Liver (tissue), 9 donors: ENCODE results near the gene SEL1L. TPM values are rescaled to one million over a fixed set of nuclear protein-coding genes. Genes with fewer than 3 reads are reported as not detected.

ENCODE experiments used
- DNase-seq: peaks from one replicate; pipeline ENCODE4 v3.0.0-alpha.2; 2017; ENCODE audit warnings: low spot score
- H3K27ac ChIP-seq, 2 donors: one replicate each; pipeline ENCODE4 v1.7.0; 2013; ENCODE audit warnings: inconsistent platforms in 2 of 2, low read length in 2 of 2, control low read depth in 1 of 2, low read depth in 1 of 2, mild to moderate bottlenecking in 1 of 2
- H3K27me3 ChIP-seq, 4 donors: one replicate each; pipeline versions ENCODE4 v1.6.1 to v1.7.0; 2013; ENCODE audit warnings: low read length in 3 of 4, inconsistent platforms in 1 of 4, mild to moderate bottlenecking in 1 of 4, moderate library complexity in 1 of 4; ENCODE audit not compliant: control insufficient read depth in 4 of 4, insufficient read depth in 4 of 4
- H3K36me3 ChIP-seq, 4 donors: one replicate each; pipeline versions ENCODE4 v1.6.1 to v1.7.0; 2013; ENCODE audit warnings: low read length in 3 of 4, mild to moderate bottlenecking in 3 of 4, low read depth in 1 of 4, moderate library complexity in 1 of 4; ENCODE audit not compliant: control insufficient read depth in 4 of 4, insufficient read depth in 3 of 4
- H3K4me1 ChIP-seq, 4 donors: one replicate each; pipeline versions ENCODE4 v1.6.1 to v1.7.0; 2013; ENCODE audit warnings: low read length in 3 of 4, mild to moderate bottlenecking in 3 of 4, moderate library complexity in 1 of 4; ENCODE audit not compliant: control insufficient read depth in 4 of 4, insufficient read depth in 4 of 4
- H3K4me3 ChIP-seq, 3 donors: one replicate each; pipeline versions ENCODE4 v1.6.1 to v1.7.0; 2013; ENCODE audit warnings: low read length in 3 of 3, control low read depth in 1 of 3, low read depth in 1 of 3, mild to moderate bottlenecking in 1 of 3
- H3K9ac ChIP-seq, 2 donors: one replicate each; pipeline ENCODE4 v1.7.0; 2013; ENCODE audit warnings: low read length in 2 of 2, mild to moderate bottlenecking in 2 of 2, moderate library complexity in 2 of 2, control low read depth in 1 of 2, low read depth in 1 of 2
- H3K9me3 ChIP-seq, 4 donors: one replicate each; pipeline versions ENCODE4 v1.6.1 to v1.7.0; 2013; ENCODE audit warnings: low read length in 3 of 4; ENCODE audit not compliant: control insufficient read depth in 4 of 4
- EGR1 ChIP-seq, 2 donors: IDR thresholded peaks; 2 replicates each; pipeline ENCODE4 v1.6.1; 2016 to 2018; ENCODE audit warnings: antibody characterized with exemption in 2 of 2, low read depth in 2 of 2
- FOXA2 ChIP-seq: IDR thresholded peaks from 2 replicates; pipeline ENCODE4 v1.6.1; 2016; ENCODE audit warnings: antibody characterized with exemption
- GABPA ChIP-seq, 2 donors: IDR thresholded peaks in 1 of 2; conservative IDR thresholded peaks in 1 of 2; 2 replicates each; pipeline ENCODE4 v1.6.1; 2016; ENCODE audit warnings: antibody characterized with exemption in 2 of 2, mild to moderate bottlenecking in 1 of 2, moderate library complexity in 1 of 2
- HNF4A ChIP-seq, 2 donors: conservative IDR thresholded peaks; 2 replicates each; pipeline ENCODE4 v1.6.1; 2016; ENCODE audit warnings: antibody characterized with exemption in 2 of 2, mild to moderate bottlenecking in 2 of 2
- HNF4G ChIP-seq: IDR thresholded peaks from 2 replicates; pipeline ENCODE4 v1.6.1; 2016; ENCODE audit warnings: antibody characterized with exemption
- JUND ChIP-seq, 2 donors: IDR thresholded peaks; 2 replicates each; pipeline ENCODE4 v1.6.1; 2016; ENCODE audit warnings: antibody characterized with exemption in 2 of 2
- NR2F2 ChIP-seq: IDR thresholded peaks from 2 replicates; pipeline ENCODE4 v1.6.1; 2016; ENCODE audit warnings: antibody characterized with exemption
- RAD21 ChIP-seq, 2 donors: IDR thresholded peaks; 2 replicates each; pipeline ENCODE4 v1.6.1; 2016; ENCODE audit warnings: antibody characterized with exemption in 2 of 2, mild to moderate bottlenecking in 2 of 2
- REST ChIP-seq: IDR thresholded peaks from 2 replicates; pipeline ENCODE4 v1.6.1; 2016; ENCODE audit warnings: antibody characterized with exemption, mild to moderate bottlenecking
- RXRA ChIP-seq, 2 donors: IDR thresholded peaks; 2 replicates each; pipeline ENCODE4 v1.6.1; 2017 to 2018; ENCODE audit warnings: antibody characterized with exemption in 2 of 2, mild to moderate bottlenecking in 1 of 2
- SP1 ChIP-seq: IDR thresholded peaks from 2 replicates; pipeline ENCODE4 v1.6.1; 2018; ENCODE audit warnings: antibody characterized with exemption, mild to moderate bottlenecking
- TAF1 ChIP-seq: conservative IDR thresholded peaks from 2 replicates; pipeline ENCODE4 v1.6.1; 2016; ENCODE audit warnings: antibody characterized with exemption, mild to moderate bottlenecking
- YY1 ChIP-seq: IDR thresholded peaks from 2 replicates; pipeline ENCODE4 v1.6.1; 2016; ENCODE audit warnings: antibody characterized with exemption, mild to moderate bottlenecking
- WGBS: extraction: QIAGEN DNeasy Blood & Tissue Kit; methylation state at CpG from one replicate; pipeline ENCODE4 v1.1.7; 2013; 5-methylcytosine and 5-hydroxymethylcytosine counted together
- polyA plus RNA-seq, 2 donors: library from polyadenylated mRNA; stranded (reverse) in 1 of 2; unstranded in 1 of 2; fragments of 200-250 nt in 1 of 2; fragments of >200 nt in 1 of 2; fragmentation: Nextera tagmentation in 1 of 2; extraction: Ambion mirVana in 1 of 2; gene quantifications; one replicate each; pipeline versions ENCODE4 v1.2.1 to v1.2.3, GENCODE V29; 2013 to 2015
- total RNA-seq, 2 donors: library from RNA; depleted of rRNA; stranded (reverse); fragments of >200 nt; gene quantifications; one replicate each; pipeline ENCODE4 v1.2.3, GENCODE V29; 2014
- TF ChIP-seq, protein P1 (sequence below): IDR thresholded peaks from 2 replicates; pipeline ENCODE4 v1.6.1; 2016; ENCODE audit warnings: antibody characterized with exemption
- TF ChIP-seq, protein P2 (sequence below): IDR thresholded peaks from 2 replicates; pipeline ENCODE4 v1.6.1; 2016; ENCODE audit warnings: antibody characterized with exemption
- TF ChIP-seq, protein P3 (sequence below): fragments of 150-350 bp; IDR thresholded peaks from 2 replicates; pipeline ENCODE4 v1.5.1; 2017; ENCODE audit warnings: improper control_type of control experiment, low read depth, low read length; ENCODE audit not compliant: missing input control
- donor health status: healthy.
- donor health status: healthy.
- donor health status: healthy.
- donor health status: healthy.
- donor health status: healthy.

Gene SEL1L
- total and polyA plus RNA-seq, 4 donors = 40.7 to 117 (median 45.6) TPM

DNA sequence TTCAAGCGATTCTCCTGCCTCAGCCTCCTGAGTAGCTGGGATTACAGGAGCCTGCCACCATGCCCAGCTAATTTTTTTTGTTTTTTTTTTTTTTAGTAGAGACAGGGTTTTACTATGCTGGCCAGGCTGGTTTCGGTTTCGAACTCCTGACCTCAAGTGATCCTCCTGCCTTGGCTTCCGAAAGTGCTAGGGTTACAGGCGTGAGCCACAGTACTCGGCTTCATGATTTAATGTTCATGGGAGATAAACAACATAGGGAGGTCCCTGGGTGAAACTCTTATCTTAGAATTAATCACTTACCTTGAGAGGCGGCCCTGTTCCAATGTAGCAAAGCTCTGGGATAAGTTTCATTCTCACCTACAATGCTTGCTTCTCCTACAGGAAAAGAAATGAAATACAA is 48.3 kb downstream of the SEL1L start:
- H3K9me3 ChIP-seq = no peaks in the 10 kb centered on the region
- H3K4me3 ChIP-seq = no peak overlapping the region
- no peak overlapping the region for H3K9ac ChIP-seq
- no peaks in the 10 kb centered on the region for H3K4me1 ChIP-seq
- peaks cover 13 to 72% (median 67%) of the 10 kb centered on the region in 4 donors for H3K36me3 ChIP-seq
- TF ChIP-seq HNF4G (no peak), RAD21 (IDR thresholded peaks at IDR 0.05) (no peak), EGR1 (IDR thresholded peaks at IDR 0.05; ENCODE audit: low read depth in 2 of 2) (no peak), JUND (IDR thresholded peaks at IDR 0.05) (no peak), NR2F2 (no peak), YY1 (no peak), FOXA2 (no peak), SP1 (no peak), GABPA (IDR thresholded peaks at IDR 0.05 in 1 of 2, conservative IDR thresholded peaks at IDR 0.05 in 1 of 2) (no peak), RXRA (IDR thresholded peaks at IDR 0.05) (no peak)
- TF ChIP-seq, protein P1, sequence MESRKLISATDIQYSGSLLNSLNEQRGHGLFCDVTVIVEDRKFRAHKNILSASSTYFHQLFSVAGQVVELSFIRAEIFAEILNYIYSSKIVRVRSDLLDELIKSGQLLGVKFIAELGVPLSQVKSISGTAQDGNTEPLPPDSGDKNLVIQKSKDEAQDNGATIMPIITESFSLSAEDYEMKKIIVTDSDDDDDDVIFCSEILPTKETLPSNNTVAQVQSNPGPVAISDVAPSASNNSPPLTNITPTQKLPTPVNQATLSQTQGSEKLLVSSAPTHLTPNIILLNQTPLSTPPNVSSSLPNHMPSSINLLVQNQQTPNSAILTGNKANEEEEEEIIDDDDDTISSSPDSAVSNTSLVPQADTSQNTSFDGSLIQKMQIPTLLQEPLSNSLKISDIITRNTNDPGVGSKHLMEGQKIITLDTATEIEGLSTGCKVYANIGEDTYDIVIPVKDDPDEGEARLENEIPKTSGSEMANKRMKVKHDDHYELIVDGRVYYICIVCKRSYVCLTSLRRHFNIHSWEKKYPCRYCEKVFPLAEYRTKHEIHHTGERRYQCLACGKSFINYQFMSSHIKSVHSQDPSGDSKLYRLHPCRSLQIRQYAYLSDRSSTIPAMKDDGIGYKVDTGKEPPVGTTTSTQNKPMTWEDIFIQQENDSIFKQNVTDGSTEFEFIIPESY = no peak
- TF ChIP-seq, protein P2, sequence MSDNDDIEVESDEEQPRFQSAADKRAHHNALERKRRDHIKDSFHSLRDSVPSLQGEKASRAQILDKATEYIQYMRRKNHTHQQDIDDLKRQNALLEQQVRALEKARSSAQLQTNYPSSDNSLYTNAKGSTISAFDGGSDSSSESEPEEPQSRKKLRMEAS = no peak
- TF ChIP-seq, protein P3, sequence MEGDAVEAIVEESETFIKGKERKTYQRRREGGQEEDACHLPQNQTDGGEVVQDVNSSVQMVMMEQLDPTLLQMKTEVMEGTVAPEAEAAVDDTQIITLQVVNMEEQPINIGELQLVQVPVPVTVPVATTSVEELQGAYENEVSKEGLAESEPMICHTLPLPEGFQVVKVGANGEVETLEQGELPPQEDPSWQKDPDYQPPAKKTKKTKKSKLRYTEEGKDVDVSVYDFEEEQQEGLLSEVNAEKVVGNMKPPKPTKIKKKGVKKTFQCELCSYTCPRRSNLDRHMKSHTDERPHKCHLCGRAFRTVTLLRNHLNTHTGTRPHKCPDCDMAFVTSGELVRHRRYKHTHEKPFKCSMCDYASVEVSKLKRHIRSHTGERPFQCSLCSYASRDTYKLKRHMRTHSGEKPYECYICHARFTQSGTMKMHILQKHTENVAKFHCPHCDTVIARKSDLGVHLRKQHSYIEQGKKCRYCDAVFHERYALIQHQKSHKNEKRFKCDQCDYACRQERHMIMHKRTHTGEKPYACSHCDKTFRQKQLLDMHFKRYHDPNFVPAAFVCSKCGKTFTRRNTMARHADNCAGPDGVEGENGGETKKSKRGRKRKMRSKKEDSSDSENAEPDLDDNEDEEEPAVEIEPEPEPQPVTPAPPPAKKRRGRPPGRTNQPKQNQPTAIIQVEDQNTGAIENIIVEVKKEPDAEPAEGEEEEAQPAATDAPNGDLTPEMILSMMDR = no peak
- H3K27ac ChIP-seq = no peak overlapping the region
- H3K27me3 ChIP-seq = no peaks in the 10 kb centered on the region
- WGBS = 89% methylated on average over 7 of the region's 7 CpGs
- DNase-seq = no peak

DNA sequence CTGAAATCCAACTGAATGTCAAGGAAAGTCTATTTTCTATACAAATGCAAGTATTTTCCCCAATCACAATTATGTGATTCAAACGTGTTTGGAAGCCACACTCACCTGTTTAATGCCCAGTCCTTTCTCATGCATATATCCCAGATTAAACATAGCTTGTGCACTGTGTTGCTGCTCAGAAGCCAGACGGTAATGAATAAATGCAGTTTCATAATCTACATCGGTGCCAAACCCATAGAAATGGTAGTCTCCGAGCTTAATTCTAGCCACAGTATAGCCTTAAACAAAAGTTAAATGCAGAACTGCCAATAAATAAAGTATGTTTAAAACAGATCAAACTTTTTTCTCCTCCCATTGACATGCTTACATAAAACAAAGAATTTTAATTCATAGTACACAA is 49.5 kb downstream of the SEL1L start:
- Histone ChIP-seq H3K9ac (no peak overlapping the region), H3K27ac (no peak overlapping the region), H3K36me3 (peaks cover 18 to 67% (median 62%) of the 10 kb centered on the region in 4 donors), H3K4me3 (no peak overlapping the region), H3K4me1 (no peaks in the 10 kb centered on the region), H3K9me3 (no peaks in the 10 kb centered on the region), H3K27me3 (no peaks in the 10 kb centered on the region)
- no peak for DNase-seq
- TF ChIP-seq FOXA2 = no peak
- no peak for TF ChIP-seq SP1
- no peak for TF ChIP-seq YY1
- TF ChIP-seq JUND (IDR thresholded peaks at IDR 0.05) = no peak
- no peak for TF ChIP-seq TAF1
- TF ChIP-seq RAD21 (IDR thresholded peaks at IDR 0.05) = no peak
- TF ChIP-seq, protein P3 = no peak
- no peak for TF ChIP-seq GABPA (IDR thresholded peaks at IDR 0.05 in 1 of 2, conservative IDR thresholded peaks at IDR 0.05 in 1 of 2)
- no peak for TF ChIP-seq HNF4A (conservative IDR thresholded peaks at IDR 0.05)
- TF ChIP-seq RXRA (IDR thresholded peaks at IDR 0.05) = no peak
- no peak for TF ChIP-seq NR2F2
- TF ChIP-seq EGR1 (IDR thresholded peaks at IDR 0.05; ENCODE audit: low read depth in 2 of 2) = no peak
- TF ChIP-seq, protein P2 = no peak
- TF ChIP-seq, protein P1 = no peak
- no peak for TF ChIP-seq REST
- WGBS = 92% methylated on average over 4 of the region's 4 CpGs
